OCI-LY7 (cell line): ENCODE measurements around the gene ANTKMT.

Experiments
- CTCF ChIP-seq: fragments of 200-600 bp; sonication (generic); conservative IDR thresholded peaks from 2 replicates; pipeline ENCODE4 v1.5.1; 2014; ENCODE audit warnings: mild to moderate bottlenecking, antibody characterized with exemption, low read length, moderate library complexity, mixed read lengths
- EZH2phosphoT487 ChIP-seq: fragments of 200-600 bp; sonication (generic); IDR thresholded peaks from 2 replicates; pipeline ENCODE4 v1.6.1; 2018; ENCODE audit warnings: low read depth, borderline replicate concordance, mild to moderate bottlenecking, mixed run types, antibody characterized with exemption, low read length, moderate library complexity, mixed read lengths

- no peak for TF ChIP-seq CTCF
- TF ChIP-seq EZH2phosphoT487 = no peak
Measured at GRCh38 chr16:732332-732731, 11.4 kb downstream of the ANTKMT start.
